ENCODE data around the gene RAG2.

GRCh38 chr11:36586543-36586942 lies 11.5 kb downstream of the RAG2 start:
- no peak for TF ChIP-seq REST (IDR thresholded peaks at IDR 0.05; ENCODE audit: insufficient replicate concordance, low read depth)
- TF ChIP-seq, protein P1, sequence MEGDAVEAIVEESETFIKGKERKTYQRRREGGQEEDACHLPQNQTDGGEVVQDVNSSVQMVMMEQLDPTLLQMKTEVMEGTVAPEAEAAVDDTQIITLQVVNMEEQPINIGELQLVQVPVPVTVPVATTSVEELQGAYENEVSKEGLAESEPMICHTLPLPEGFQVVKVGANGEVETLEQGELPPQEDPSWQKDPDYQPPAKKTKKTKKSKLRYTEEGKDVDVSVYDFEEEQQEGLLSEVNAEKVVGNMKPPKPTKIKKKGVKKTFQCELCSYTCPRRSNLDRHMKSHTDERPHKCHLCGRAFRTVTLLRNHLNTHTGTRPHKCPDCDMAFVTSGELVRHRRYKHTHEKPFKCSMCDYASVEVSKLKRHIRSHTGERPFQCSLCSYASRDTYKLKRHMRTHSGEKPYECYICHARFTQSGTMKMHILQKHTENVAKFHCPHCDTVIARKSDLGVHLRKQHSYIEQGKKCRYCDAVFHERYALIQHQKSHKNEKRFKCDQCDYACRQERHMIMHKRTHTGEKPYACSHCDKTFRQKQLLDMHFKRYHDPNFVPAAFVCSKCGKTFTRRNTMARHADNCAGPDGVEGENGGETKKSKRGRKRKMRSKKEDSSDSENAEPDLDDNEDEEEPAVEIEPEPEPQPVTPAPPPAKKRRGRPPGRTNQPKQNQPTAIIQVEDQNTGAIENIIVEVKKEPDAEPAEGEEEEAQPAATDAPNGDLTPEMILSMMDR (IDR thresholded peaks at IDR 0.05; ENCODE audit: insufficient read depth, low read length) = no peak
- TF ChIP-seq POLR2AphosphoS5 (IDR thresholded peaks at IDR 0.05; ENCODE audit: low read depth) = no peak
- TF ChIP-seq GABPA (IDR thresholded peaks at IDR 0.05; ENCODE audit: low read depth) = no peak
- peak; percentile 19; the same call in 1 of the 2 replicates for TF ChIP-seq SPI1 (IDR thresholded peaks at IDR 0.05; ENCODE audit: borderline replicate concordance, low read depth)

Data from HL-60 (cell line).